ENCODE results near the gene AUP1.

GRCh38 chr2:74515981-74516633, 13.4 kb downstream of the AUP1 start:
- no peak for TF ChIP-seq CTCF (IDR thresholded peaks at IDR 0.05)
- no peak for TF ChIP-seq POLR2A (IDR thresholded peaks at IDR 0.05)

Data from heart left ventricle (tissue), 13 donors.